Inflammatory macrophage treated with lipopolysaccharide for 1 hour (primary cell): ENCODE data around the gene CLASP1.
A peak's percentile ranks its signal among the peaks of the same experiment; 100 is the strongest.

Experiments used
- DNase-seq, 2 donors: peaks; one replicate each; pipeline ENCODE4 v3.0.0-alpha.2; 2020 to 2022

CLASP1 gene

GRCh38 chr2:121611730-121612705 lies 37.2 kb downstream of the CLASP1 start:
- DNase-seq, result peak; percentile 44 to 68

GRCh38 chr2:121611048-121611649 lies 38.1 kb downstream of the CLASP1 start:
- peak in 1 of 2 donors; percentile 32 for DNase-seq

DNA sequence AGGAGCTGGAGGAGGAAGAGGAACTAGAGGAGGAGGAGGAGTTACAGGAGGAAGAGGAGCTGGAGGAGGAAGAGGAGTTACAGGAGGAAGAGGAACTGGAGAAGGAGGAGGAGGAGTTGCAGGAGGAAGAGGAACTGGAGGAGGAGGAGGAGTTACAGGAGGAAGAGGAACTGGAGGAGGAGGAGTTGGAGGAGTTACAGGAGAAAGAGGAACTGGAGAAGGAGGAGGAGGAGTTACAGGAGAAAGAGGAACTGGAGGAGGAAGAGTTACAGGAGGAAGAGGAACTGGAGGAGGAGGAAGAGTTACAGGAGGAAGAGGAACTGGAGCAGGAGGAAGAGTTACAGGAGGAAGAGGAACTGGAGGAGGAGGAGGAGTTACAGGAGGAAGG lies 38.8 kb downstream of the CLASP1 start:
- peak in 1 of 2 donors; percentile 34 for DNase-seq

DNA sequence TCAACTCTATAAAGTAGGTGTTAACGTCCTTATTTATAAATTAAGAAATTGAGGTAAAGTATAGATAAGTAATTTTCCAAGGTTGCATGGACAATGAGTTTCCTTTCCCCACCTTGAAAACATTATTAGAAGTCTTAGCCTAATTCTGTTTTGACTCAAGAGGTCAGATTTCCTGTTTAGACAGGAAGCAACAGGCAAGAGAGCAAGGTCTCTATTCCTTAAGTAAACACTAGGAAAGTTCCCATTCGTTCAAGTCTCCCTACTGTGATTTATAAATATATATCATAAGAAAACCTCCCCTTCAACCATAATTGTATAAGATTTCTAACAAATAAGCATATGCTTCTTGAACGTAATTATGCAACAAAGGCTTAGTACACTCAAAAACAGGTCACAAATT lies 40.3 kb downstream of the CLASP1 start:
- DNase-seq, result no peak

GRCh38 chr2:121608367-121608766 lies 40.9 kb downstream of the CLASP1 start:
- no peak for DNase-seq

GRCh38 chr2:121605820-121606733 lies 43.2 kb downstream of the CLASP1 start:
- no peak for DNase-seq

DNA sequence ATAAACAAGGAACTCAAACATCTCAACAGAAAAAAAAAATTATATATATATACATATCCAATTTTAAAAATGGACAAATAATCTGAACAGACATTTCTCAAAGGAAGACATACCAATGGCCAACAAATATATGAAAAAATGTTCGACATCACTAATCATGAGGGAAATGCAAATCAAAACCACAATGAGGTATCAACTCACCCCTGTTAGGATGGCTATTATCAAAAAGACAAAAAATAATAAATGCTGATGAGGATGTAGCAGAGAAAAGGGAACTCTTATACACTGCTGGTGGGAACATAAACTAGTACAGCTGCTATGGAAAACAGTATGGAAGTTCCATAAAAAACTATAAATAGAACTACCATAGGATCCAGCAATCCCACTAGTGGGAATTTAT lies 46.1 kb downstream of the CLASP1 start:
- DNase-seq, result no peak

GRCh38 chr2:121599963-121600651 lies 49.2 kb downstream of the CLASP1 start:
- no peak for DNase-seq

DNA sequence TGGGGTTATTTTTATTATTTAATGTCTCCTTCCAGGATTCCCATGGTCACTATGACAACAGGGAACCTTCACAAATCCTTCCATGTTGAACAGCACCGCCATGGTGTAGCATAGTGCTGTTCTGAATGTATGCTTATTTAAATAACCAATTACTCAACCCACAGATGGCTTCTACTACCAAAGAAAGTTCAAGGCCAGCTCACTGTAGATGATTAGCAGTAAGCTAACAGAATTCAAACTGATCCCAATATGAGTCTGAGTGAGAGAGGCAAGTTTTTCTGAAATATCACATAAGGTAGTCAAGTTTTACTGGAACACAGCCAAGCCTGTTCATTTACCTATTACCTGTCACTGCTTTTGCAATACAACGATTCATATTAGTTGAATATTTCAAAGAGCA lies 51.2 kb downstream of the CLASP1 start:
- DNase-seq, result no peak

- peak; percentile 82 to 89 for DNase-seq
Observed at GRCh38 chr2:121596221-121597080, 52.8 kb downstream of the CLASP1 start.

DNA sequence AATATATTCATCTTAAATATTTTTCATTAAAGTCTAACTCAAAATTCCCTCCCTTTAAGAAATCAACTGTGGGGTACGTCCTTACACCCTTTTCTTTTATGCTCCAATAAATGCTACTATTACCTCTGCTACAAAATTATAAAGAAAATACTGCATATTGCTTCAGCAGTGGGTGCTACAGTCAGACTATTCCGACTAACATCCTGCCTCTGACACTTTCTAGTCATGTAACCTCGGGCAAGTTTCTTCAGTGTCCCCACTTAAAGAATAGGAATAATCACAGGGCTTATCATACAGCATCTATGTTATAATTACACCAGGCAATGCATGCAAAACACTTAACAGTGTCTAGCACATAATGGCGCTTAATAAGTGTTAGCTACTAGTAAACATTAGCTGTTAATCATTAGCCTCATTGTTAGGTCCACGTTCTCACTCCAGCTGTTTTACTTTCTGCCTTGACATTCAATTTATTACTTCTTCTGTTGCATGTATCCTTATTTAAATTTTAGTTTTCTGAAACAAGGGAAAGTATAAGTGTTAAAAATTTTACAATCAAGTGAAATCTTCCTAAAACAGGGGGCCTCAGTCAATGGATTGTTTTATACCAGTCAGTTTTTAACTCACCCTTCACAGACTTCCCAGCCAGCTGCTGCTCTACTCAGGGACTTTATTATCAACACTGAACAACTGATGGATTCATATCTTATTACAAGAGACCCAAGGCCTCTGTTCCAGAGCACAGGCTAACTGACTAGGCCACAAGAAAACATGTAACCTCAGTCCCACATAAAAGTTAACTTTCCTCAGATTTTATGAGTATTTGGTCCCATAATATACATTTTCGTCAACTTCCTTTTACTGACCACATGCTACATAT lies 54.0 kb downstream of the CLASP1 start:
- DNase-seq, result no peak

- DNase-seq, result no peak
Observed at GRCh38 chr2:121591199-121591598, 58.1 kb downstream of the CLASP1 start.

DNA sequence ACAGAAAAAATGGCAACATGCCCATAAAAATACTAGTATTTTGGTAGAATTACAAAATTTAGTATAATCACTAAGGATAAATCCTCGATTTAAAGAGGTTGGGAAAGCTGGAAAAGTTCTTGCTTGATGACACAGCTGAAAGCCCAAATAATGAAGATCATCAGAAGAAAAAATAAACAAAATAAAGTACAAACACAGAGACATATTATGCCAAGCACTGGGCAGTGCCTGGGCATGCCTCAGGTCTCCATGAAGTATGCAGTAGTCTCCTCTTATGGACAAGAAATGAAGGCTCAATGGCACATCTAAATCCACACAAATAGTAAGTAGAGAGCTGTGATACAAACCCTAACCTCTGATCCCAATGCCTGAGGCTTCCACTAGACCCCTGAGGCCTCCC lies 60.9 kb downstream of the CLASP1 start:
- DNase-seq, result no peak

GRCh38 chr2:121587131-121587530 lies 62.1 kb downstream of the CLASP1 start:
- no peak for DNase-seq

DNA sequence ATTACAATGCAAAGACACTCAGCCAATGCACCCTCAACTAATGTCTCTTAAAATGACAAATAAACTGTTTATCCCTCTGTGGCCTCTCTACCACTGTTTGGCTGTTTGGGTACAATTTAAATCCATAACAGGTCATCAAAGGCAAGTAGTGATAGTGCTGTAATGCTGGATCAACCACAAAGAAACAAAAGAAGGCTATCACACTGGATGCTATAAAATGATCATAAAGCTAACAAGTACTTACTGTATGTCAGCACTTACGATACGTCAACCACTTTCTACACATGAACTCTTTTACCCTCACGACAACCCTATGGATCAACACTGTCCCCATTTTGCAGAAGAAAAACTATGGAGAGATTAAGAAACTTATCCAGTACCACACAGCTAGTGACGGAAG lies 64.5 kb downstream of the CLASP1 start:
- DNase-seq, result no peak

DNA sequence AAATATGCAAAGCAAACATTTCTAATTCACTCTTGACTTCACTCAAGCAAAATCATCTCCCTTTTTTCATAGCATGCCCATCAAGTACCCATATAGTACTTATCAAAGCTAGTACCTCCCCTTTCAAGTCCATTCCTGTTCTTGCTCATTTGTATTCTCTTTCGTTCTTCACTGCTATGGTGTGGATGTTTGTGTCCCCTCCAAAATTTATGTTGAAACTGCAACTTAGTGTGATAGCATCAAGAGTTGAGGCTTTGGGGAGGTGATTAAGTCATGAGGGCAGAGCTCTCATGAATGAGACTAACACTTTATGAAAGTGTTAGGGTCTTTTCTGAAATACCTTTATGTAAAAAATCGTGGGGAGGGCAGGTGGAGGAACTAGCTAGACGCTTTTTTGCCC lies 65.7 kb downstream of the CLASP1 start:
- DNase-seq, result no peak

DNA sequence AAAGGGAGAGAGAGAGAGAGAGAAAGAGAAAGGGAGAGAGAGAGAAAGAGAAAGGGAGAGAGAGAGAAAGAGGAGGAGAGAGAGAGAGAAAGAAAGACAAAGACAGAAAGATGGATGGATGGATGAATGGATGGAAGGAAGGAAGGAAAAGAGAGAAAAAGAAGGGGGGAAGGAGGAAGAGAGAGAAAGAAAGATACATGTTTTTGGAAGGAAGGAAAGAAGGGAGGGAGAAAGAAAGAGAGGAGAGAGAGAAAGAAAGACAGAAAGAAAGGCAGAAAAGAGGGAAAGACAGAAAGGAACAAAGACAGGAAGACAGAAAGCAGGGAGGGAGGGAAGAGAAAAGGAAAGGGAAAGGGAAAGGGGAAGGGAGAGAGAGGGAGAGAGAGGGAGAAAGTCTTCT lies 67.0 kb downstream of the CLASP1 start:
- DNase-seq, result no peak

- DNase-seq, result no peak
Observed at GRCh38 chr2:121579309-121579708, 70.0 kb downstream of the CLASP1 start.

- DNase-seq, result peak; percentile 31 to 54
Observed at GRCh38 chr2:121577381-121577780, 71.9 kb downstream of the CLASP1 start.

GRCh38 chr2:121576263-121576662 lies 73.0 kb downstream of the CLASP1 start:
- DNase-seq, result no peak

GRCh38 chr2:121575800-121576199 lies 73.5 kb downstream of the CLASP1 start:
- no peak for DNase-seq
